NCI-H748 (cell line): ENCODE measurements around the gene C1orf198.
"Not testable (repeated sequence)": the region's sequence is repeated elsewhere in the genome, so short reads cannot be mapped to it uniquely, and the experiment has no call there.

ENCODE experiments used
- DNase-seq: peaks from one replicate; lab custom pipeline; 2025; ENCODE audit not compliant: unreplicated experiment; lab: John Stamatoyannopoulos, UW

C1orf198 gene

DNA sequence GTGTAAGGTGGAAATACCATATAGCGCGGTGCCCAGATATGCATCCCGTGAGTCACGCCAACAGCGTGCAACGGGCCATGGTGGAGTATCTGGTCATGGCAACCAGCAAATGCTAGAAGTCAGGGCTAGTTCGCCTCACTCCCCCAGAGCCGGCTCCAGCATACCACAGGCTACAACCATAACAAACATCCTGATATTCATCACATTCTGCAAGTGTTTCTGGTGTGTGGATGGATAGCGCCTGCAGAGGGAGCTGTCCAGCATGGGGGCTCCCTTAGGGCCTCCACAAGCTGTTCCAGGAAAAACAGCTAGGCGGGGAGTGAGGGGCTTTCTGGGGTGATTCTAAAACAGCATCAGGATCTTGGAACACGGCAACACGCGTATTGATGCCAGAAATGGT, 6.8 kb downstream of the C1orf198 start:
- no peak for DNase-seq

DNA sequence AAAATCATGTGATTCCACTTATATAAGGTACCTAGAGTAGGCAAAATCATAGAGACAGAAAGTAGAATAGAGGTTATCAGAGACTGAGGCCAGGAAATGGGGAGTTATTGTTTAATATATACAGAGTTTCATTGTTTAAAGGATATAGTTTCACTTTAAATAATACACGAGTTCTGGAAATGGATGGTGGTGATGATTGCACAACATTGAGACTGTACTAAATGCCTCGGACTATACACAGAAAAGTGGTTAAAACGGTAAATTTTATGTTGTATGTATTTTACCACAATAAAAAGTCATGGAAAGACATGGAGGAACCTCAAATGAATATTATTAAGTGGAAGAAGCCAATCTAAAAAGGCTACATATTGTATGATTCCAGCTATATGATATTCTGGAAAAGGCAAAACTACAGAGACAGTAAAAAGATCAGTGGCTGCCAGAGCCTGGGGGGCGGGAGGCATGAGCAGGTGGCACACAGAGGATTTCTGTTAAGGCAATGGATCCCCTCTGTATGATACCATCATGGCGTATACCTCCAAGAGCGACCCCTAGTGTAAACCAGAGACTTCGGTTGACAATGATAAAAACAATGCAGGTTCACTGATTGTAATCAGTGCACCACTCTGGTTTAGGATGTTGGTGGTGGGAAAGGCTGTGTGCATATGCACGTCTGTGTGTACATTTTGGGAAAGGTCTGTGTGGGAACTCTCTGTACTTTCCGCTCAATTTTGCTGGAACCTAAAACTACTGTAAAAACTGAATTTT, 7.5 kb downstream of the C1orf198 start:
- no peak for DNase-seq

DNA sequence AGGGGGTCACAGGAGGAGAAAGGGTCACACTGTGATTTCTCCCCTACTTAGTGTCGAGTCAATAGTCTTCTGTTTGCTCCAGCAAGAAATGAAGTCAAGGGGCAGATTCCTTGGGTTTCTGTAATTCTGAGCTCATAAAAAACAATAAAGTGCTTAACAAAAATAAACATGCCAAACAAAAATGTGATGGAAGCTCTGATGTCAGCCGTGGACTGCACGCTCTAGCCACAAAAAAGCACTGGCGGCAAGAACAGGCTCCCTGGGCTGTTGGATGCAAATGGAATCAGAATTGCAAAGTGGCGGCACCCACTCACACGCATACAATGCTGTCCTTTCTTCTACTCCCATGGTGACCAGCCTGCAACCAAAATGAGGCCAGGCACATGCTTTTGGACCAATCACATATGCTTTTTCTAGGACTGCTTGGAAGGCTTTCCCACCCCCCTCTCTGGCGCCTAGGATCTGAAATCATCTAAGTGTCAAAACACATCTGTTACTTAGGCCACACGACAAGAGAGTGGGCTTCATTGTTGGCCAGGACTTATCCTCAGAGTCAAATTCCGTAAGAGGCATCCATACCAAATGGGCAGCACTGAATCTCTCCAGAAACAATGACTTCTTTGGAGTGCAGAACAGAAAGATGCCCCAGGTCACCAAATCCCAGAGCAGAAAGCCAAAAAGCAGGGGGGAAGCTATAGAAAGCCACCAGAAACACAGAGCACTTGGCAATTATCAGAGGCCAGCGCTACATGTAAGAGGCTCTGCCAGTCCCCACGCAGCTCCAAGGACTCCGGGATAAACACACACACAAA, 9.2 kb downstream of the C1orf198 start:
- DNase-seq, result no peak

- no peak for DNase-seq
Measured at GRCh38 chr1:230858236-230858820, 10.0 kb downstream of the C1orf198 start.

GRCh38 chr1:230857822-230858221, 10.5 kb downstream of the C1orf198 start:
- DNase-seq, result no peak

DNA sequence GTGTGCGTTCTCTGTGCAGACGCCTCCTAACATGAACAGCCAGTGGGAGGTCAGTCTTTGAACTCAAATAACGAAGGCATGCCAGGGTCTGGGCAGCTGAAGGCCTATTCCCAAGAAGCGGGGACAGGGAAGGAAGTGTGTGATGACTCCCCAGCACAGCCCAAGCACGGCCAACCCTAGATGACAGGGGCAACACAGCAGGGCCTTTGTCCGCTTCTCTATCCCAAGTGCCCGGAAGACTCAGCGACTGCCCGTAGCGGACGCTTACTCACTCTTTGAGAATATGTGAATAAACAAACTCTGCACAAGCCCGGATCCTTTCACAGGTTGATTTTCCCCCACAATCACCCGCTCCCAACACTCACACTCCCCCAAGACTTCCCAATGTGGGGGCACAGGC, 11.2 kb downstream of the C1orf198 start:
- no peak for DNase-seq

- no peak for DNase-seq
Measured at GRCh38 chr1:230855886-230856285, 12.4 kb downstream of the C1orf198 start.

DNA sequence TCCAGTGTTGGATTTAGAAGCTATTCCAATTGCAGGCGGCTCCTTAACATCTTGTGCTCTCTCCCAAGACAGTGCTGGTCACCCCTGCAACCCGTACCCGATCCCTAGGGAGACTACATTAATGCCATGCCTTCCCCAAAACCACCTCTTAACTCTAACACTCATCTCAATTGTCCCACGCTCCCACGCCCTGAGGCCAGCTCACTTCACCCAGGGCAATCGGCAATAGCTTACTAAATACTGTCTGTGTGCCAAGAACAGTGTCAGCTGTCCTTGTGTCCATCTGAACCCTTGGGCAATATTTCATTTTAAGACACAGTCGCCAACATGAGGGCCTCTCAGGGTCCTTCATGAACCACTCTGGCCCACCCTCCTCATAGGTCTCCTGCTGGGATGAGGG, 13.9 kb downstream of the C1orf198 start:
- DNase-seq, result no peak

DNA sequence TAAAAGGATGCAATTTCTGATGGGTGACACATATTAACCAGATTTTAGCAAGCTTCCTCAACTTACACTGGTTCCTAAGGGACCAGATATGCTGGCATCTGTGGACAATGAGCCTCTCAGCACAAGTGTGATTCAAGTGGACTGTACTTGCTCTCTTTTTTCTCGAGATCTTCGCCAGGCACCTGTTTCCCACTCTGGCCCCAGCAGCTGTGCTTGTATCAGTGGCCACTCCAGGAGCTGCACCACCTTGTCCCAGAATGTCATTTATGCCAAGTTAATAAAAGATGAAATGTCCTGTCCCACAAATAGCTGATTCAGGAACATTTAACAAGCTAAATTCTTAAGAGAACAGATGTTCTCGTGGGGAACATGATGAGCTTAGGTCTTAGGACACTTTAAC, 14.6 kb downstream of the C1orf198 start:
- no peak for DNase-seq

DNA sequence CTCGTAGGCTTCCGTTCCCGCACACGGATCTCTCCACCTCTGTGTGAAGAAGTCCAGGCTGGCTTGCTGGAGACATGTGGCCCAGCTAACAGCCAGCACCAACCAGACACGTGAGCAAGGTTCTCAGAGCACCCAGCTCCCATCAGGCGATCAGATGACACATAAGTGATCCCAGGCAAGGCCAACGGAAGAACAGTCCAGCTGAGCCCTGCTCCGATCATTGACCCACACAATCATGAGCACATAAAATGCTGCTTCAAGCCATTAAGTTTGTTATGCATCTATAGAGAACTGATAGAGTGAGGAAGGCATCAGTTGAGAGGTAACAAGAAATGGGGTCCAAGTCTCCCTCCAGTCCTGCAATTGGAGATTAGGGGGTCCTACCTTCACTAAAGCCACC, 15.4 kb downstream of the C1orf198 start:
- DNase-seq, result no peak

GRCh38 chr1:230851291-230851691, 17.0 kb downstream of the C1orf198 start:
- DNase-seq, result no peak

GRCh38 chr1:230850547-230850946, 17.8 kb downstream of the C1orf198 start:
- DNase-seq, result no peak

DNA sequence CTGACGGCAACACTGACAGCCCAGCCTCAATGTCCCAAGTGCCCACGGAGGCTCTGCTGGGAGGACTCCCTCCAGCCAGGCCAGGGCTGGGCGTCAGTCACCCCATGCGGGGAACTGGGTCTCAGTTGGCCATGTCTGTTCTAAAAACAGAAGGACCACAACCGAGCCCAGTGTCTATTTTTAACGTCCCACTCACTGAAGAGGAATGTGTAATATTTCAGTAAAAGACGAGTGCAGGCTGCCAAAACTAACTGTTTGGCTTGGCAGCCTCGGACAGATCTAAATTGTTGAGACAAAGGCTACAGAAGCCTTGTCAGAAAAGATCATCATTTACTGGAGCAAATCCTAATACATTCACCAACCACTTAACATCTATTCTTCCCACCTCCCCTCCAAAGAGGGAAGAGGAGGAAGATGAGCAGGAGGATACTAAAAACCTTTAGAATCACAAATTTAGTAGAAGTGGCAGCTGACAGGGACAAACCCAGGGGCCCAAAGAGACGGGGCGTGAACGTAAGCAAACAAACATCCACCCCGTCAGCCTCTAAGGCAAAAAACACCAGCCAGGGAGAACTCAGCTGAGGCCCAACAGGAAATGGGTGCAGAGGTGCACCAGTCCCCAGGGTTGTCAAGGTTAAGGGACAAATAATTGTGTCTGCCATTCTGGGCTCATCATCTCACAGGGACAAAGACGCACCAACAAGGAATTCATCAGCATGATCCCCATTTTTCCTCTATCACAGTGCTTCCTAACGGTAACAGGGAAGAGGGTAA, 18.7 kb downstream of the C1orf198 start:
- DNase-seq, result no peak

- DNase-seq, result no peak
Measured at GRCh38 chr1:230848235-230848634, 20.1 kb downstream of the C1orf198 start.

GRCh38 chr1:230845184-230845583, 23.1 kb downstream of the C1orf198 start:
- not testable (repeated sequence) for DNase-seq

DNA sequence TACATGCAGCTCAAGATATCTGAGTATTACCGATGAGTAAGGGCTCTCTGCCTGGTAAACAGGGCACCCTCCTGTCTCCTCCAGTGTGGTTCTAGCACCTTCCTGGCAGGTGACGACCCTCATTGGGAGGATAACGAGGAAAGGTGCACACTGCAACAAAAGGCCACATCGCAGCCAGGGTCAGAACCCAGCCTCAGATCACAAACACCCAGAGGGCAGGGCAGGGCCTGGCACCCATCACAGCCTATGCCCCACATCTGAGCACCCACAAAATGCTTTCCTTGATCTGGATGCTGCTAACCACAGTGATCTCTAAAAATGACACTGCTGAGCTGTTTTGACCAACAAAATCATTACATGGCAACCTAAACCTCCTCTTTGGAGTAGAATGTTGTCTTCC, 23.8 kb downstream of the C1orf198 start:
- no peak for DNase-seq

- DNase-seq, result no peak
Measured at GRCh38 chr1:230843503-230844309, 24.6 kb downstream of the C1orf198 start.

GRCh38 chr1:230842801-230843200, 25.5 kb downstream of the C1orf198 start:
- no peak for DNase-seq

GRCh38 chr1:230839173-230839572, 29.1 kb downstream of the C1orf198 start:
- DNase-seq, result no peak

DNA sequence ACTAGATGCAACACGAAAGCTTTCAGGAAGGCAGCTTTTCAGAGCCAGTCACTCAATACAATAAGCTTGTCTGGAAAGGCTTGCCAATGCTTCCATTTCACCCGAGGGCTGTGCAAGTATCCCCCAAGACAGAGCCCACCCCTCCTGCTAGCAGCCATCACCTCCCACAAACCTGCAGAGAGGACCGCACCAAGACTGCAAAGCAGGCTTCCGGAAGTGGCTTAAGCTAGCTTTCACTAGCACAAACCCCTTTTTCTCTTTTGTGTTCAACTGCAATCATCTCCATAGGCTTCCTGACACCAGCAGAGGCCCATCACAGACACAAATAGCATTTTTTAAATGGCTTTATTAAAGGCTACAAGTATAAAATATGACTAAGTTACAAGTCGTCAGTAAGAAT, 31.5 kb downstream of the C1orf198 start:
- no peak for DNase-seq
